ENCODE results near the gene GPR143.

Gene GPR143

GRCh38 chrX:9700555-9700954 lies 65.1 kb downstream of the GPR143 start:
- Histone ChIP-seq H3K9me3 (no peaks in the 10 kb centered on the region), H3K4me3 (ENCODE audit: low read depth, low read length) (no peak overlapping the region), H3K36me3 (no peaks in the 10 kb centered on the region; the same call in 1 of the 2 replicates), H3K27me3 (no peaks in the 10 kb centered on the region), H3K4me1 (no peaks in the 10 kb centered on the region)
- DNase-seq = no peak
- no peak for TF ChIP-seq CTCF (IDR thresholded peaks at IDR 0.05; ENCODE audit: low read depth, low read length)

GRCh38 chrX:9698576-9698975 lies 67.1 kb downstream of the GPR143 start:
- Histone ChIP-seq H3K4me3 (ENCODE audit: low read depth, low read length) (no peak overlapping the region), H3K9me3 (no peaks in the 10 kb centered on the region), H3K27me3 (no peaks in the 10 kb centered on the region), H3K36me3 (no peaks in the 10 kb centered on the region; the same call in 1 of the 2 replicates), H3K4me1 (no peaks in the 10 kb centered on the region)
- TF ChIP-seq CTCF (IDR thresholded peaks at IDR 0.05; ENCODE audit: low read depth, low read length) = no peak
- no peak for DNase-seq

- H3K9me3 ChIP-seq = no peaks in the 10 kb centered on the region
- no peaks in the 10 kb centered on the region for H3K27me3 ChIP-seq
- no peaks in the 10 kb centered on the region; the same call in 1 of the 2 replicates for H3K36me3 ChIP-seq
- no peak overlapping the region for H3K4me3 ChIP-seq (ENCODE audit: low read depth, low read length)
- no peak for DNase-seq
- no peaks in the 10 kb centered on the region for H3K4me1 ChIP-seq
- TF ChIP-seq CTCF (IDR thresholded peaks at IDR 0.05; ENCODE audit: low read depth, low read length) = no peak
These were observed 72.2 kb downstream of the GPR143 start for GRCh38 chrX:9693307-9694001.

DNA sequence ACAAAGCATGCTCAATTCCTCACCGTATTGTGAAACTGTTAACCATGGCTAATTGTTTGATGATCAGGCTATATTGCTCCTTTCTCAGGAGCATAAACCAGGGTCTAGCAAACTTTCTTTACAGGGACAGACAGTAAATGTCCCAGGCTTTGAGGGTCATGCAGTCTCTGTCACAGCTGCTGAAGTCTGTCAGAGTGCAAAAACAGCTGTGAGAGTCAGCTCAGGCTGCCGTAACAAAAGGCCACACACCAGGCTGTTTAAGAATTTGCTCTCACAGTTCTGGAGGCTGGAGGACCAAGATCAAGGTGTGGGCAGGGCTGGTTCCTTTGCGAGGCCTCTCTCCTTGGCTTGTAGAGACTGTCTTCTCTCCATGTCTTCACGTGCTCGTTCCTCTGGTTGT lies 75.6 kb downstream of the GPR143 start:
- no peak for TF ChIP-seq CTCF (IDR thresholded peaks at IDR 0.05; ENCODE audit: low read depth, low read length)
- Histone ChIP-seq H3K36me3 (no peaks in the 10 kb centered on the region; the same call in 1 of the 2 replicates), H3K4me1 (no peaks in the 10 kb centered on the region), H3K27me3 (no peaks in the 10 kb centered on the region), H3K9me3 (no peaks in the 10 kb centered on the region), H3K4me3 (ENCODE audit: low read depth, low read length) (no peak overlapping the region)
- no peak for DNase-seq

DNA sequence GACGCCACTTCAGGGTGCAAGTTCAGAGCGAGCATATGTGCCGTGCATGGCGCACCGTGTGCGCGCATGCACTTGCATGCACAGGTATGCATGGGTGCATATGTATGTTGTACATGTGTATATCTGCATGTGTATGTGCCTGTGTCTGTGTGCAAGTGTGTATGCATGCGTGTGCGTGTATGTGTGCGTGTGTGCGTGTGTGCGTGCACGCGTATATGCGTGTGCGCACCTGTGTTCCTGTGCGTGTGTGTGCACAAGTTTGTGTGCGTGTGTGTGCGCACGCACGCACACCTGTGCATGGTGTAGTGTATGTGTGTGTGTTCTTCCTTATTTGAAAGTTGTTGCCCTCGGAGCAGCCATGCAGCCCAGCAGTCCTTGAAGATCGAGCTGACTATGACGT lies 76.8 kb downstream of the GPR143 start:
- DNase-seq = no peak
- H3K4me1 ChIP-seq = no peaks in the 10 kb centered on the region
- H3K36me3 ChIP-seq = no peaks in the 10 kb centered on the region; the same call in 1 of the 2 replicates
- H3K27me3 ChIP-seq = no peaks in the 10 kb centered on the region
- no peak for TF ChIP-seq CTCF (IDR thresholded peaks at IDR 0.05; ENCODE audit: low read depth, low read length)
- no peaks in the 10 kb centered on the region for H3K9me3 ChIP-seq
- no peak overlapping the region for H3K4me3 ChIP-seq (ENCODE audit: low read depth, low read length)

DNA sequence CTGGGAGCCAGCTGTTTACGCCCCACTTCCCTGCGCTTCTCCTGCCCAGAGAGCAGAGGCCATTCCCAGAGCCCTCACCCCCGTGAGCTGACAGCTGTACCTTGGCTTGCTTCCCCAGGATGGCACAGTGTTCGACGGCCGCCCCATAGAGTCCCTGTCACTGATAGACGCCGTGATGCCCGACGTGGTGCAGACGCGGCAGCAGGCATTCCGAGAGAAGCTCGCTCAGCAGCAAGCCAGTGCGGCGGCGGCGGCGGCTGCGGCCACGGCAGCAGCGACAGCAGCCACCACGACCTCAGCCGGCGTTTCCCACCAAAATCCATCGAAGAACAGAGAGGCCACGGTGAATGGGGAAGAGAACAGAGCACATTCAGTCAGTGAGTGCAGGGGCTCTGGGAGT lies 77.7 kb downstream of the GPR143 start:
- no peak for DNase-seq
- Histone ChIP-seq H3K4me3 (ENCODE audit: low read depth, low read length) (no peak overlapping the region), H3K4me1 (no peaks in the 10 kb centered on the region), H3K27me3 (no peaks in the 10 kb centered on the region), H3K9me3 (no peaks in the 10 kb centered on the region), H3K36me3 (no peaks in the 10 kb centered on the region; the same call in 1 of the 2 replicates)
- TF ChIP-seq CTCF (IDR thresholded peaks at IDR 0.05; ENCODE audit: low read depth, low read length) = no peak

Measured in BE2C (cell line).